ENCODE results near the gene ZFP36L2.
A peak's percentile ranks its signal among the peaks of the same experiment; 100 is the strongest.

The ZFP36L2 gene

DNA sequence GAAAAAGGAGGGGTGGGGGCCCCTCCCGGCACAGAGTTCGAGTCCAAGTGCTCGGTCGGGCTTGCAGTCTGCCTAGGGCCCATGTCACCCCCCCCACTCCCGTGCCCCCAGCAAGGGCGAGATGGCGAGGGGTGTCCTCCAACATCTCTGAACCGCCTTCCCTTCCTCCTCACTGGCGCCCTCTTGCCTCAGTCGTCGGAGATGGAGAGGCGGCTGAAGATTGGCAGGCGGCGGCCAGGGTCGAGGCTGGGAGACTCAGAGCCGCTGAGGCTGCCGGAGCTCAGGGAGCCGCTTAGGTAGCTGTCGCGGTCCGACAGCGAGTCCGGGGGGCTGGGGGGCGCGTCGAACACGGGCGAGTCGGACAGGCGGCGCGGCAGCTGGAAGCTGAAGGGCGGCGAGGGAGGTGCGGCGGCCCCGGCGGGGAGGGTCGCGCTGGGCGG, 2.3 kb downstream of the ZFP36L2 start:
- H3K4me3 ChIP-seq (ENCODE audit: low read length): peak overlapping the region; percentile 93
- TF ChIP-seq, protein P1, sequence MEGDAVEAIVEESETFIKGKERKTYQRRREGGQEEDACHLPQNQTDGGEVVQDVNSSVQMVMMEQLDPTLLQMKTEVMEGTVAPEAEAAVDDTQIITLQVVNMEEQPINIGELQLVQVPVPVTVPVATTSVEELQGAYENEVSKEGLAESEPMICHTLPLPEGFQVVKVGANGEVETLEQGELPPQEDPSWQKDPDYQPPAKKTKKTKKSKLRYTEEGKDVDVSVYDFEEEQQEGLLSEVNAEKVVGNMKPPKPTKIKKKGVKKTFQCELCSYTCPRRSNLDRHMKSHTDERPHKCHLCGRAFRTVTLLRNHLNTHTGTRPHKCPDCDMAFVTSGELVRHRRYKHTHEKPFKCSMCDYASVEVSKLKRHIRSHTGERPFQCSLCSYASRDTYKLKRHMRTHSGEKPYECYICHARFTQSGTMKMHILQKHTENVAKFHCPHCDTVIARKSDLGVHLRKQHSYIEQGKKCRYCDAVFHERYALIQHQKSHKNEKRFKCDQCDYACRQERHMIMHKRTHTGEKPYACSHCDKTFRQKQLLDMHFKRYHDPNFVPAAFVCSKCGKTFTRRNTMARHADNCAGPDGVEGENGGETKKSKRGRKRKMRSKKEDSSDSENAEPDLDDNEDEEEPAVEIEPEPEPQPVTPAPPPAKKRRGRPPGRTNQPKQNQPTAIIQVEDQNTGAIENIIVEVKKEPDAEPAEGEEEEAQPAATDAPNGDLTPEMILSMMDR (IDR thresholded peaks at IDR 0.05; ENCODE audit: insufficient read depth, low read depth, low read length, missing control alignments): peak; percentile 28
- peak; percentile 61 for DNase-seq (ENCODE audit: low read depth)

DNA sequence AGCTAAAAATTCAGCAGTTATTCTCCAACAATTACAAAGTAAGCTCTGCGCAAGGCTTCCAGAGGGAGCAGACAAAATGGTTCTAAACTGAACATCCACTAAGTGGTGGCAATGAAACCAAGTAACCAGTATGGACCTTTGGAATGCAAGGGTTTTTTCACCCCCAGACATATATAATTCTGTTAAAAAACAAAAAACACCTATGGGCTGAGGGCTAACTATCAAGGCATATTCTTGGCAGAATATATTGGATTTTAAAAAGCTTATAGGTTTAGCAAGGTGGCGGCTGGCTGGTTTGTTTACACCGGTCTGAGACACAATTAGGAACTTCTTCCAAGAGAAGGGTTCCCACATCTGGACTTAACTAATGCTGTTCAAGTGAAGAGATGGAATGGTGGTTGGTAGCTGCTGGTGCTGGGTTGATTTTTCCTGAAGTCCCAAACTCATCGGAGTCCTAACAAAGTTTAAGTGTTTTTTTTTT, 2.8 kb downstream of the ZFP36L2 start:
- TF ChIP-seq, protein P1 (IDR thresholded peaks at IDR 0.05; ENCODE audit: insufficient read depth, low read depth, low read length, missing control alignments): no peak
- peak overlapping the region; percentile 93 for H3K4me3 ChIP-seq (ENCODE audit: low read length)
- no peak for DNase-seq (ENCODE audit: low read depth)

DNA sequence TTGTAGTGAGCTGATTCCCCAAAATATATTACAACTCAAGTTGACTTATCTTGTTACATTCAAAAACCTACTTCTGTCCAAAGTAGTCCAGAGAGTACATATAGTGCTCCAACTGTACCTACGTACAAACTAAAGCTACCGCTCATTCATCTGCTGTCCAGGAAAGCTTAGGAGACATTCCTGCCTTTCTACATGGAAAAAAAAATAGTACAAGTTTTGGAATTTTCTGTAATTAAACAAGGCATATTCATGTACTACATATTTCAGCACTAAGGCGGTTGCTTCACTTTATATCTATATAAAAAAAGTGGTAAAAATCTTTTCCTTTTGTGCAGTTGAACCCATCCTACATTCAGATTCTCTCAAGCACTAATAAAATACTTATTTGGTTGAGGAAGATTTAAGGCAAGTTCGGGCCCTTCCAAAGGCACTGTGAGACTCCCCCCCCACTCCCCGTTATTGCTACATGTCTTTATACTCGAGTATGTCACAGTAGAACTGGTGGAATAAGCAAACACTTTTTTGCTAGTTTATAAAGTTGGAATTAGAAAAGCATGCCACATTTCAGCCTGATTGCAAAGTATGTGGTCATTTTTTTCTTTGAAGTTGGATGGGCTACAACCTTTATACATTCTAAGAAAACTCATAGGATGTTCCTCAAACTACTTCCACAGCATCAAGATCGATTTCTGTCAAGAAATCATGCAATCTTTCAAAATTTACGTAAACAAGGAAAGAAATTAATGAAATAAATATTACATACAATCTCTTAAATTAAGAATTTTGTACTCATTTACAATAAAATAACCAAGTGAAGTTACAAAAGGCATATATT, 3.7 kb downstream of the ZFP36L2 start:
- peak; percentile 36 for DNase-seq (ENCODE audit: low read depth)
- peak overlapping the region; percentile 93 for H3K4me3 ChIP-seq (ENCODE audit: low read length)
- TF ChIP-seq, protein P1 (IDR thresholded peaks at IDR 0.05; ENCODE audit: insufficient read depth, low read depth, low read length, missing control alignments): no peak

DNA sequence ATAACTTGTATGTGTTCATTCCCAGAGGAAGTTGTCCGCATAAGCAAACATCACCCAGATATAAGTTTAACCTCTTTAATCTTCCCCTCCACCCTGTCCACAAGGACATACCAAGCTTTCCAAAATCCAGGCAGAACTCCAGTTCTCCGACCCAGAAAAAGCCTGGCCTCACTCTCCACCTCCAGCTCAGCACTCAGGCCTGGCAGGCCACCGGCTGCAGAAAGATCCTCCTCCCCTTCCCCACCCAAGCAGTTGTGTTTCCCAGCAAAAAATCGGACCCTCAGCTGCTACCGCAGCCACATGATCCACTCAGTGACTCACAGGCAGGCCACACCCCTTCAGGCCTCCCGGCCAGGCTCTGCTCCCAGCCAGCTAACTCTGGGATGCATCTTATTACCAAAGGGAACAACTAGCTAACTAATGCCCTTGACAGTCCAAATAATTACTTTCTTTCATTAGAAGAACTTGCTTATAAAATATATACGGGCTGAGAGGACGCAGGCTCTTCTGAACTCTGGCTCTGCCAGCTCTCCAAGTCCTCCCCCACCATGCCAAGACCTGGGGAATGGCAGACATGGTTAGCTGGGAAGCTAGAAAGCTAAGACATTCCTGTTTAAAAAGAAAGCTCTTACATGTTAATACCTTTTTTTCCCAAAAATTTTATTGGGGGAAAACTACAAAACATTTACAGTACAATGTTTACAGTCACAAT, 4.5 kb downstream of the ZFP36L2 start:
- DNase-seq (ENCODE audit: low read depth): peak; percentile 91
- H3K4me3 ChIP-seq (ENCODE audit: low read length): peak overlapping the region; percentile 93
- TF ChIP-seq, protein P1 (IDR thresholded peaks at IDR 0.05; ENCODE audit: insufficient read depth, low read depth, low read length, missing control alignments): no peak

DNA sequence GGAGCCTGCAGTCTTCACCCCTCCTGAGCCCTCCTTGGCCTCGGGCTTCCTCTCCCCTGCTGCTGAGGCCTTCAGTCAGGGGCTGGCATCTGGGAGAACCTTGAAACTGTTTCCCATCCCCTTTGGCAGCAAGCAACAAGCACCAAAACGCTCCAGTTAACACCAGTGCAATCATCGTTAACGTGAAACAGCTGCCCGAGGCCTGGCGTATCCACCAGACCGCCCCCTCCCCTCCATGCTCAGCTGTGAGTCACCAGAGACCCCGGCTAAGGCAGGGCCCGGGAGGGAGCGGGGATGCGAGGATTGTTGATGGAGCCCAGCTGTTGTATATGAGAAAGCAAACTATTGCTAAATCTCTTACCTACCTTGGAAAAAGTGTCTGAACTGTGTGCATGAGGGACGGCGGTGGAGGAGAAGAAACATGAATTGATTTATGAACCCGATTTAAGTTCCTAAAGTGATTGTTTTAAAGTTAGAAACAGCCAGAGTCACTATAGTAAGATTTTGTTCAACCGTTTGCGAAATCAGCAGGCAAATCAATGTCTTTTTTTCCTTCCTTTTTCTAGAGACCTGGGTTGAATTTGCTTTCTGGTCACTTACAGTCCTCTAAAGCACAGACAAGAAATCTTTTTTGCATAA, 5.2 kb downstream of the ZFP36L2 start:
- H3K4me3 ChIP-seq (ENCODE audit: low read length): peak overlapping the region; percentile 93
- TF ChIP-seq, protein P1 (IDR thresholded peaks at IDR 0.05; ENCODE audit: insufficient read depth, low read depth, low read length, missing control alignments): no peak
- DNase-seq (ENCODE audit: low read depth): peak; percentile 61

DNA sequence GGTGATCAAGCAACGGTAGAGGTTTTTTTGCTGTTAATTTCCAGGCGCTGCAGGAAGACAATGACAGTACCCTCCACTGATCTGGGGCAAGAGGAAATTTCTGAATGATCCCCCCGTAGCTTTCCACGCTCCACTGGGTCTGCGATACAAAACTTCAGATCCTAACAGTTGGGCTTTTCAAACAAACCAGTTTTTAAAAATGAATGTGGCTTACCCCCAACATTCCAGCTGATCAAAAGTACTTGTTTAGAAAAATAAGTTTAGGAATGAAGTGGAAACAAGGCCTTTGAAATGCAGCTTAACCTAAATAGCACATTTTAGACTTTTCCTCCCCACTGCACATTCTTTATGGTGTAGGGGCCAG, 5.7 kb downstream of the ZFP36L2 start:
- TF ChIP-seq, protein P1 (IDR thresholded peaks at IDR 0.05; ENCODE audit: insufficient read depth, low read depth, low read length, missing control alignments): no peak
- no peak for DNase-seq (ENCODE audit: low read depth)
- peak overlapping the region; percentile 93 for H3K4me3 ChIP-seq (ENCODE audit: low read length)
